Endothelial cell of hepatic sinusoid (primary cell): ENCODE data around the gene GTPBP4.
"Not testable (repeated sequence)": the region's sequence is repeated elsewhere in the genome, so short reads cannot be mapped to it uniquely, and the experiment has no call there.

Experiments used
- in situ Hi-C: cut with HindIII; loops from 2 replicates; pipeline ENCODE4 v1.10.0; 2017; ENCODE audit warnings: low sequenced_read_pairs

Gene GTPBP4

GRCh38 chr10:988667-989545, 672 bp downstream of the GTPBP4 start:
- in situ Hi-C loops = loop anchor here (5.0 kb wide), 3 partner anchors 57 to 172 kb away; partner anchors contain the start of genes IDI1 and LARP4B

GRCh38 chr10:990808-991207, 2.6 kb downstream of the GTPBP4 start:
- in situ Hi-C loops = no loop called here

- in situ Hi-C loops = no loop called here
Measured at GRCh38 chr10:992467-992866, 4.2 kb downstream of the GTPBP4 start.

GRCh38 chr10:992871-993270, 4.6 kb downstream of the GTPBP4 start:
- in situ Hi-C loops = no loop called here

- in situ Hi-C loops = no loop called here
Measured at GRCh38 chr10:994836-995558, 6.8 kb downstream of the GTPBP4 start.

GRCh38 chr10:995559-995926, 7.3 kb downstream of the GTPBP4 start:
- in situ Hi-C loops = no loop called here

GRCh38 chr10:996031-996430, 7.8 kb downstream of the GTPBP4 start:
- in situ Hi-C loops = no loop called here

- in situ Hi-C loops = no loop called here
Measured at GRCh38 chr10:997266-998022, 9.2 kb downstream of the GTPBP4 start.

GRCh38 chr10:1002425-1003006, 14.3 kb downstream of the GTPBP4 start:
- in situ Hi-C loops = no loop called here

GRCh38 chr10:1003884-1004670, 15.8 kb downstream of the GTPBP4 start:
- in situ Hi-C loops = no loop called here

GRCh38 chr10:1006573-1006972, 18.3 kb downstream of the GTPBP4 start:
- in situ Hi-C loops = no loop called here

GRCh38 chr10:1007583-1007982, 19.3 kb downstream of the GTPBP4 start:
- in situ Hi-C loops = no loop called here

GRCh38 chr10:1009071-1009494, 20.8 kb downstream of the GTPBP4 start:
- in situ Hi-C loops = no loop called here

- in situ Hi-C loops = not testable (repeated sequence)
Measured at GRCh38 chr10:1009947-1010346, 21.7 kb downstream of the GTPBP4 start.

GRCh38 chr10:1010703-1011102, 22.5 kb downstream of the GTPBP4 start:
- in situ Hi-C loops = no loop called here

GRCh38 chr10:1011696-1012095, 23.5 kb downstream of the GTPBP4 start:
- in situ Hi-C loops = no loop called here

- in situ Hi-C loops = no loop called here
Measured at GRCh38 chr10:1015688-1016087, 27.5 kb downstream of the GTPBP4 start.

GRCh38 chr10:1019362-1019761, 31.1 kb downstream of the GTPBP4 start:
- in situ Hi-C loops = no loop called here

GRCh38 chr10:1020460-1020859, 32.2 kb downstream of the GTPBP4 start:
- in situ Hi-C loops = no loop called here

- in situ Hi-C loops = no loop called here
Measured at GRCh38 chr10:1020958-1021357, 32.7 kb downstream of the GTPBP4 start.
